ENCODE data around the gene SIGLEC6.

SIGLEC6 gene

GRCh38 chr19:51546107-51546649, 14.7 kb upstream of the SIGLEC6 start:
- no peak overlapping the region for H3K4me3 ChIP-seq (ENCODE audit: control insufficient read depth, low read depth, low read length)
- DNase-seq (ENCODE audit: low read depth), result no peak
- no peak for TF ChIP-seq CTCF (conservative IDR thresholded peaks at IDR 0.05; ENCODE audit: control insufficient read depth, insufficient read depth, low read depth, low read length)

GRCh38 chr19:51544038-51544437, 12.6 kb upstream of the SIGLEC6 start:
- TF ChIP-seq CTCF (conservative IDR thresholded peaks at IDR 0.05; ENCODE audit: control insufficient read depth, insufficient read depth, low read depth, low read length), result no peak
- H3K4me3 ChIP-seq (ENCODE audit: control insufficient read depth, low read depth, low read length), result no peak overlapping the region
- no peak for DNase-seq (ENCODE audit: low read depth)

GRCh38 chr19:51542699-51543098, 11.2 kb upstream of the SIGLEC6 start:
- no peak overlapping the region for H3K4me3 ChIP-seq (ENCODE audit: control insufficient read depth, low read depth, low read length)
- no peak for DNase-seq (ENCODE audit: low read depth)
- no peak for TF ChIP-seq CTCF (conservative IDR thresholded peaks at IDR 0.05; ENCODE audit: control insufficient read depth, insufficient read depth, low read depth, low read length)

GRCh38 chr19:51541458-51542357, 10.2 kb upstream of the SIGLEC6 start:
- H3K4me3 ChIP-seq (ENCODE audit: control insufficient read depth, low read depth, low read length), result no peak overlapping the region
- no peak for TF ChIP-seq CTCF (conservative IDR thresholded peaks at IDR 0.05; ENCODE audit: control insufficient read depth, insufficient read depth, low read depth, low read length)

GRCh38 chr19:51539821-51540366, 8.4 kb upstream of the SIGLEC6 start:
- no peak for TF ChIP-seq CTCF (conservative IDR thresholded peaks at IDR 0.05; ENCODE audit: control insufficient read depth, insufficient read depth, low read depth, low read length)
- DNase-seq (ENCODE audit: low read depth), result no peak
- no peak overlapping the region for H3K4me3 ChIP-seq (ENCODE audit: control insufficient read depth, low read depth, low read length)

More at GRCh38 chr19:51541458-51542357, 10.2 kb upstream of the SIGLEC6 start:
- DNase-seq (ENCODE audit: low read depth), result no peak

- no peak for DNase-seq (ENCODE audit: low read depth)
- TF ChIP-seq CTCF (conservative IDR thresholded peaks at IDR 0.05; ENCODE audit: control insufficient read depth, insufficient read depth, low read depth, low read length), result no peak
- H3K4me3 ChIP-seq (ENCODE audit: control insufficient read depth, low read depth, low read length), result no peak overlapping the region
Measured at GRCh38 chr19:51535535-51535934, 4.1 kb upstream of the SIGLEC6 start.
